Hepatocyte (in vitro differentiated cells): ENCODE results near the gene ZC3H8. TPM values are rescaled to one million over a fixed set of nuclear protein-coding genes. Genes with fewer than 3 reads are reported as not detected.

Experiments used
- DNase-seq: peaks from one replicate; pipeline ENCODE4 v3.0.0-alpha.2; 2016; ENCODE audit warnings: low spot score
- H2AFZ ChIP-seq: fragments of 200-600 bp; sonication (generic); 2 replicates; pipeline ENCODE4 v1.6.0; 2016; ENCODE audit warnings: antibody characterized with exemption, mild to moderate bottlenecking
- H3K27ac ChIP-seq: fragments of 200-600 bp; sonication (generic); 2 replicates; pipeline ENCODE4 v1.5.1; 2016; ENCODE audit warnings: mild to moderate bottlenecking
- H3K27me3 ChIP-seq: fragments of 200-600 bp; sonication (generic); 2 replicates; pipeline ENCODE4 v1.6.1; 2016
- H3K36me3 ChIP-seq: fragments of 200-600 bp; sonication (generic); replicated peaks from 2 replicates; pipeline ENCODE4 v1.5.1; 2016; ENCODE audit warnings: low read depth; ENCODE audit not compliant: insufficient read depth
- H3K4me1 ChIP-seq: fragments of 200-600 bp; sonication (generic); 2 replicates; pipeline ENCODE4 v1.5.1; 2016; ENCODE audit warnings: mild to moderate bottlenecking, moderate library complexity; ENCODE audit not compliant: insufficient read depth
- H3K4me2 ChIP-seq: fragments of 200-600 bp; sonication (generic); 2 replicates; pipeline ENCODE4 v1.6.0; 2016
- H3K4me3 ChIP-seq: fragments of 200-600 bp; sonication (generic); 2 replicates; pipeline ENCODE4 v1.5.1; 2016; ENCODE audit warnings: mild to moderate bottlenecking
- H3K79me2 ChIP-seq: fragments of 200-600 bp; sonication (generic); 2 replicates; pipeline ENCODE4 v1.6.0; 2017; ENCODE audit warnings: mild to moderate bottlenecking
- H3K9me2 ChIP-seq: fragments of 200-600 bp; sonication (generic); replicated peaks from 2 replicates; pipeline ENCODE4 v1.6.0; 2017; ENCODE audit warnings: mild to moderate bottlenecking; ENCODE audit not compliant: insufficient read depth
- H3K9me3 ChIP-seq: fragments of 200-600 bp; sonication (generic); 2 replicates; pipeline ENCODE4 v1.5.1; 2016; ENCODE audit warnings: low read depth, mild to moderate bottlenecking
- H4K20me1 ChIP-seq: fragments of 200-600 bp; sonication (generic); 2 replicates; pipeline ENCODE4 v1.6.0; 2016; ENCODE audit warnings: mild to moderate bottlenecking; ENCODE audit not compliant: insufficient read depth, poor library complexity, severe bottlenecking
- EZH2 ChIP-seq: fragments of 200-600 bp; sonication (generic); IDR thresholded peaks from 2 replicates; pipeline ENCODE4 v1.6.1; 2016; ENCODE audit warnings: antibody characterized with exemption, mild to moderate bottlenecking, borderline replicate concordance
- EZH2phosphoT487 ChIP-seq: fragments of 200-600 bp; sonication (generic); IDR thresholded peaks from one replicate; pipeline ENCODE4 v1.6.1; 2018; ENCODE audit warnings: antibody characterized with exemption, mild to moderate bottlenecking, low read depth, moderate library complexity; ENCODE audit not compliant: unreplicated experiment, severe bottlenecking
- WGBS: methylation state at CpG from one replicate; pipeline ENCODE4 v1.1.6; 2016; ENCODE audit warnings: low lambda C conversion rate; ENCODE audit errors: missing lambda C conversion rate; 5-methylcytosine and 5-hydroxymethylcytosine counted together
- polyA plus RNA-seq: library from polyadenylated mRNA; unstranded; fragments of >200 nt; fragmentation: Nextera tagmentation; extraction: Ambion mirVana; gene quantifications from 2 replicates; pipeline ENCODE4 v1.2.1, GENCODE V29; 2016
- total RNA-seq: library from RNA; depleted of rRNA; stranded (reverse); fragments of >200 nt; gene quantifications from 2 replicates; pipeline ENCODE4 v1.2.3, GENCODE V29; 2014
- TF ChIP-seq, protein P1 (sequence below): fragments of 200-600 bp; sonication (generic); IDR thresholded peaks from 2 replicates; pipeline ENCODE4 v1.5.1; 2016; ENCODE audit warnings: antibody characterized with exemption, mild to moderate bottlenecking; ENCODE audit not compliant: poor library complexity

ZC3H8 gene
- total RNA-seq: 7.4 and 17.5 TPM in 2 replicates
- 13.6 and 15.2 TPM in 2 replicates for polyA plus RNA-seq

DNA sequence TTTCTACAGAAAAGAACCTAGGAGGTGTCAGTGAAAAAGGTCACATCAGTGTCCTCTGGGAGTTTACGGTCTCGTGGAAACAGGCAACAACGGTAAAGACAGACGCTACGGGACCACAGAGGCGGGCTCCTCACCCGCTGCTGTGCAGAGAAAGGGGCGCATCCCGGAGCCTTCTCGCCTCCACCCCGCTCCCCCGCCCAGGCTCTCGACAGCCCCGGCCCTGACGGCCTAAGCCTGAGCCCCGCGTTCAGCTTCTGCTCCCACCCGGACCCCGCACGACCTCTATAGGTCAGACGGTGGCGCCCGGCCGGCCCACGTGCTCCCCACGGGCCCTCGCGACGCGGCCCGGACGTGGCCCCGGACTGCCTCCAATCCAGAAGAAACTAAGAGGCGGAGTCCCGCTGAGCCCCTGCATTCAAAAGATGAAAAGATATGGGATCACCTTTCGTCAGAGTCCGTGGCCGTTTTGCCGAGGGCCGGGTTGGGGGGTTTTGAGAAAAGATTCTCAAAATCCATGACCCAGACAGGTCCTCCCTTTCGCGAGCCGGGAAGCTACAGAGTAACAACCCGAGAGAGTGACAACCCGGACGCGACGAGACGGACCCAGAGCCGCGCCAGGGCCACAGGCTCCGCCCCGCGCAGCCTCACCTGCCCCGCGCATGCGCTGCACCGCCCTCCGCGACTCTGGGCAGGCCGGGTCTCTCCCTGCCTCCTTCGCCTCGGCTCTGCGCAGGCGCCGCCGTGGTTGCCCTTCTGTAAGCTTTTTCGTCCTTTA, at the start of gene ZC3H8:
TSS of gene ZC3H8 (minus strand) at position 577 of the 775 bp plus-strand sequence. CDS start at position 516, 61 bp downstream.
- peak; percentile 96 for DNase-seq
- Histone ChIP-seq H3K9me3 (no peaks in the 10 kb centered on the region), H3K4me1 (peaks cover 7% of the 10 kb centered on the region), H2AFZ (peak within 1 kb of the TSS; percentile 90), H3K27ac (peak within 1 kb of the TSS; percentile 86), H3K9me2 (no peaks in the 10 kb centered on the region), H3K79me2 (peaks cover 16% of the 10 kb centered on the region), H3K4me3 (peak within 1 kb of the TSS; percentile 72), H3K36me3 (no peaks in the 10 kb centered on the region), H4K20me1 (no peaks in the 10 kb centered on the region), H3K4me2 (peak within 1 kb of the TSS; percentile 75), H3K27me3 (no peaks in the 10 kb centered on the region)
- no peak for TF ChIP-seq EZH2phosphoT487
- TF ChIP-seq, protein P1, sequence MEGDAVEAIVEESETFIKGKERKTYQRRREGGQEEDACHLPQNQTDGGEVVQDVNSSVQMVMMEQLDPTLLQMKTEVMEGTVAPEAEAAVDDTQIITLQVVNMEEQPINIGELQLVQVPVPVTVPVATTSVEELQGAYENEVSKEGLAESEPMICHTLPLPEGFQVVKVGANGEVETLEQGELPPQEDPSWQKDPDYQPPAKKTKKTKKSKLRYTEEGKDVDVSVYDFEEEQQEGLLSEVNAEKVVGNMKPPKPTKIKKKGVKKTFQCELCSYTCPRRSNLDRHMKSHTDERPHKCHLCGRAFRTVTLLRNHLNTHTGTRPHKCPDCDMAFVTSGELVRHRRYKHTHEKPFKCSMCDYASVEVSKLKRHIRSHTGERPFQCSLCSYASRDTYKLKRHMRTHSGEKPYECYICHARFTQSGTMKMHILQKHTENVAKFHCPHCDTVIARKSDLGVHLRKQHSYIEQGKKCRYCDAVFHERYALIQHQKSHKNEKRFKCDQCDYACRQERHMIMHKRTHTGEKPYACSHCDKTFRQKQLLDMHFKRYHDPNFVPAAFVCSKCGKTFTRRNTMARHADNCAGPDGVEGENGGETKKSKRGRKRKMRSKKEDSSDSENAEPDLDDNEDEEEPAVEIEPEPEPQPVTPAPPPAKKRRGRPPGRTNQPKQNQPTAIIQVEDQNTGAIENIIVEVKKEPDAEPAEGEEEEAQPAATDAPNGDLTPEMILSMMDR: no peak
- no peak for TF ChIP-seq EZH2
- WGBS: under 1% methylated on average over 64 of the region's 68 CpGs

DNA sequence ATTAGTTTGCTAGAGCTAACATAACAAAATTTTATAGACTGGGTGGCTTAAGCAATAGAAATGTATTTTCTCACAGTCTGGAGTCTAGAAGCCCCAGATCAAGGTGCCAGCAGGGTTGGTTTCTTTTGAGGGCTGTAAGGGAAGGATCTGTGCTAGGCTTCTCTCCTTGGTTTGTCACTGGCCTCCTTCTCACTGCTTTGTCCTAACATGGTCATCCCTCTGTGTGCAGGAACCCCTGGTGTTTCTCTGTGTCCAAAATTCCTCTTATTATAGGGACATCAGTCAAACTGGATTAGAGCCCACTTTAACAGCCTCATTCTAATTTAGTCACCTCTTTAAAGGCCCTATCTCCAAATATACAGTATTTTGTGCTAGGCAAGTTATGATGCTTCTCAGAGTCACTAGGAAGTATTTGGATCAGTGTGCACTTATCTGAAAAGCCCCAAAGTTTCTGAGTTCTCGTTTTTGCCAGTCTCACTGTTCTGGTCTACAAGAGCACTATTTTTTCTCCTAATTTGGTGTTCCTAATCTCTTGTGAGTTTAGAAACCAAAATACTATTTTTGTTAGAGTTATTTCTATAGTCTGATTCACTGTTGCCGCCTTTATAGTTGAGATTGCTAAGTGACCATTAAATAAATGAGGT, 49.6 kb upstream of the ZC3H8 start:
- H4K20me1 ChIP-seq: no peaks in the 10 kb centered on the region
- WGBS: 89% methylated on average over 2 of the region's 2 CpGs
- no peaks in the 10 kb centered on the region for H3K9me3 ChIP-seq
- H3K9me2 ChIP-seq: no peaks in the 10 kb centered on the region
- no peak overlapping the region for H2AFZ ChIP-seq
- no peaks in the 10 kb centered on the region for H3K79me2 ChIP-seq
- TF ChIP-seq EZH2phosphoT487 (no peak), EZH2 (no peak)
- TF ChIP-seq, protein P1: no peak
- H3K36me3 ChIP-seq: no peaks in the 10 kb centered on the region
- DNase-seq: no peak
- H3K27me3 ChIP-seq: no peaks in the 10 kb centered on the region
- H3K4me1 ChIP-seq: no peaks in the 10 kb centered on the region
- no peak overlapping the region for H3K4me3 ChIP-seq
- no peak overlapping the region for H3K27ac ChIP-seq
- no peak overlapping the region for H3K4me2 ChIP-seq

DNA sequence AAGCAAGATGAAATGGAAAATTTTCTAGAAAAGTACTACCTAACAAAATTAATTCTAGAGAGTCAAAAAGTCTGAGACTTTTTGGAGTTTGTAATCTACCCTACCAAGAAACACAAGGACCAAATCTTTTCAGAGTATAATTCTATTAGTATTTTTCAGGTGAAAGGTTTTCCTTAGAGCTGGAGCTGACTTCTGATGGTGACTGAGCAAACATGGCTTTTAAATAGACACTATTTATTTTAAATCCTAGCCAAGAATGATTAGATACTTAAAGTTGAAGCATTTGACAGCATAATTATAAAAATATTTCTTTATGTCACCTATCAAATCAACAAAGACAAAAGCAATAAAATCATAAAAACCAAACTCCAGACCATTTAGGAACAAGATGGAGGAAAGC, 47.1 kb upstream of the ZC3H8 start:
- no peak for DNase-seq
- H3K36me3 ChIP-seq: no peaks in the 10 kb centered on the region
- peak overlapping the region; percentile 2 for H3K27ac ChIP-seq
- H2AFZ ChIP-seq: no peak overlapping the region
- no peak overlapping the region for H3K4me3 ChIP-seq
- no peaks in the 10 kb centered on the region for H3K79me2 ChIP-seq
- H3K9me3 ChIP-seq: no peaks in the 10 kb centered on the region
- no peaks in the 10 kb centered on the region for H3K4me1 ChIP-seq
- H3K9me2 ChIP-seq: no peaks in the 10 kb centered on the region
- H3K27me3 ChIP-seq: no peaks in the 10 kb centered on the region
- no peaks in the 10 kb centered on the region for H4K20me1 ChIP-seq
- no peak for TF ChIP-seq EZH2
- no peak for TF ChIP-seq EZH2phosphoT487
- TF ChIP-seq, protein P1: no peak
- peak overlapping the region; percentile 9 for H3K4me2 ChIP-seq
